GM19035 (cell line): ENCODE results near the gene PNCK.

Experiments used
- ATAC-seq: cut with Tn5 transposase; IDR thresholded peaks from one replicate; pipeline ENCODE4 v1.9.1; 2021; ENCODE audit not compliant: unreplicated experiment

PNCK gene

GRCh38 chrX:153628665-153629064 is 44.9 kb downstream of the PNCK start:
- ATAC-seq: no peak

- no peak for ATAC-seq
Measured at GRCh38 chrX:153628129-153628528, 45.5 kb downstream of the PNCK start.

- ATAC-seq: no peak
Measured at GRCh38 chrX:153627675-153628111, 45.9 kb downstream of the PNCK start.

- ATAC-seq: no peak
Measured at GRCh38 chrX:153626863-153627674, 46.5 kb downstream of the PNCK start.

- ATAC-seq: no peak
Measured at GRCh38 chrX:153626025-153626633, 47.5 kb downstream of the PNCK start.

GRCh38 chrX:153625271-153626024 is 48.2 kb downstream of the PNCK start:
- ATAC-seq: no peak

GRCh38 chrX:153624196-153625091 is 49.2 kb downstream of the PNCK start:
- no peak for ATAC-seq

- no peak for ATAC-seq
Measured at GRCh38 chrX:153623310-153624029, 50.1 kb downstream of the PNCK start.

GRCh38 chrX:153622661-153623309 is 50.8 kb downstream of the PNCK start:
- no peak for ATAC-seq

- no peak for ATAC-seq
Measured at GRCh38 chrX:153621949-153622598, 51.5 kb downstream of the PNCK start.

GRCh38 chrX:153620576-153620975 is 53.0 kb downstream of the PNCK start:
- no peak for ATAC-seq
